Left ventricle myocardium inferior (tissue), 1 donor: Measurements from ENCODE around the gene HDAC8. TPM values are rescaled to one million over a fixed set of nuclear protein-coding genes. Genes with fewer than 3 reads are reported as not detected.
"Not testable (repeated sequence)": the region's sequence is repeated elsewhere in the genome, so short reads cannot be mapped to it uniquely, and the experiment has no call there.

Source experiments
- DNase-seq: peaks from one replicate; pipeline ENCODE4 v3.0.0-alpha.2; 2020
- H3K27ac ChIP-seq: fragments of 200-600 bp; replicated peaks from 2 replicates; pipeline ENCODE4 v1.8.0; 2021
- H3K27me3 ChIP-seq: fragments of 200-600 bp; 2 replicates; pipeline ENCODE4 v1.8.0; 2021; ENCODE audit warnings: low read depth
- H3K36me3 ChIP-seq: fragments of 200-600 bp; 2 replicates; pipeline ENCODE4 v1.8.0; 2021
- H3K4me1 ChIP-seq: fragments of 200-600 bp; 2 replicates; pipeline ENCODE4 v1.8.0; 2021
- H3K4me3 ChIP-seq: fragments of 200-600 bp; 2 replicates; pipeline ENCODE4 v1.8.0; 2021; ENCODE audit warnings: mild to moderate bottlenecking, moderate library complexity
- H3K9me3 ChIP-seq: fragments of 200-600 bp; replicated peaks from 2 replicates; pipeline ENCODE4 v1.8.0; 2021
- intact Hi-C: fragments of 100-400 bp; cut with micrococcal nuclease; formaldehyde crosslinking; loops from one replicate; pipeline ENCODE4 v1.11.0; 2022
- total RNA-seq: library from RNA; stranded (reverse); fragmentation: NEBNext Ultra II Directional; extraction: Animal tissue kit (Norgen Biotek cat#: 25700); gene quantifications from one replicate; pipeline ENCODE4 v1.2.1, GENCODE V29; 2021
- TF ChIP-seq, protein P1 (sequence below): fragments of 200-600 bp; IDR thresholded peaks from 2 replicates; pipeline ENCODE4 v1.8.0; 2021; ENCODE audit warnings: antibody characterized with exemption, mild to moderate bottlenecking, borderline replicate concordance
- donor health status: DM: no; HTN: yes; CAD: no; lungs with severe emphysema.

The HDAC8 gene
- total RNA-seq, 1 donor from 2014 or later = 19.3 TPM

DNA sequence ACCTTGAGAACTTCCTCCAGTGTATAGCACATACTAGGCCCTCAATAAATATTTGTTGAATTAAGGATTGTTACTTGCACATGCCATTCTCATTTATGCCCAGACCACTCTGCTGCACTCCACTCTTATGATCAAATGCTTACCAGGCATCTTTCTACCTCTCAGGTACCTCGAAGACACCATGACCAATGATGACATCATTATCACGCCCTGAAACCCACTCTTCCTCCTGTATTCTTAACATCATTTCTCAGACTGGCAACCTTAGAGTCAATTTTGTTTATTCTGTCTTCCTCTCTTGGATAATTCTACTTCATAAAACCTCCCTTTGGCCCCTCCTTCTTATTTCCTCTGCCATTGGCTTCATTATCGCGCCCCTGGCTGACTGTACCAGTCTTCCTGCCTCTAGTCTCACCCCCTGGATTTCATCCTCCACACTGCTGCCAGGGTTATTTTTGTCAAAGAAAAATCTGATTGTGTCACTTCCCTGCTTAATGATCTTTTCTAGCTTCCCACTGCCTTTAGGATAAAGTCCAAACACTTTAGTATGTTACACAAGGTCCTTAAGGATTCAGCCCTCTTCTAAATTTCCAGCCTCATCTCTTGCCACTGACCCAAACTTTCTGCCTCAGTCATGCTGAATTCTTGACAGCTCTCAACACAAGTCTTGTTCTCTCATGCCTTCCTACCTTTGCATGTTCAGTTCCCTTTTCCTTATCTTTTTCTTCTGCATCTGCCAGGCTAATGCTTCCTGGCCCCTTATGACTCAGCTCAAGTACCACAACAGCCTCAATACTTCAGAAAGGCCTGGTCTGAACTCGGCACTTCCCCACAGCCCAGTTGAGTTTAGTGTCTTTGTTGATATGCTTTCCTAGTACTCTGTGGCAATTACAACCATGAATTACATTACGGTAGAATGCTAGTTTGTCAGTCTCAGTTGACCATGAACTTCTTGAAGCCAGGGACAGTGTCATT is 45.8 kb downstream of the HDAC8 start:
- Histone ChIP-seq H3K27ac (no peak overlapping the region), H3K36me3 (no peaks in the 10 kb centered on the region), H3K4me1 (peaks cover 20% of the 10 kb centered on the region), H3K9me3 (no peaks in the 10 kb centered on the region), H3K4me3 (no peak overlapping the region), H3K27me3 (no peaks in the 10 kb centered on the region)
- TF ChIP-seq, protein P1, sequence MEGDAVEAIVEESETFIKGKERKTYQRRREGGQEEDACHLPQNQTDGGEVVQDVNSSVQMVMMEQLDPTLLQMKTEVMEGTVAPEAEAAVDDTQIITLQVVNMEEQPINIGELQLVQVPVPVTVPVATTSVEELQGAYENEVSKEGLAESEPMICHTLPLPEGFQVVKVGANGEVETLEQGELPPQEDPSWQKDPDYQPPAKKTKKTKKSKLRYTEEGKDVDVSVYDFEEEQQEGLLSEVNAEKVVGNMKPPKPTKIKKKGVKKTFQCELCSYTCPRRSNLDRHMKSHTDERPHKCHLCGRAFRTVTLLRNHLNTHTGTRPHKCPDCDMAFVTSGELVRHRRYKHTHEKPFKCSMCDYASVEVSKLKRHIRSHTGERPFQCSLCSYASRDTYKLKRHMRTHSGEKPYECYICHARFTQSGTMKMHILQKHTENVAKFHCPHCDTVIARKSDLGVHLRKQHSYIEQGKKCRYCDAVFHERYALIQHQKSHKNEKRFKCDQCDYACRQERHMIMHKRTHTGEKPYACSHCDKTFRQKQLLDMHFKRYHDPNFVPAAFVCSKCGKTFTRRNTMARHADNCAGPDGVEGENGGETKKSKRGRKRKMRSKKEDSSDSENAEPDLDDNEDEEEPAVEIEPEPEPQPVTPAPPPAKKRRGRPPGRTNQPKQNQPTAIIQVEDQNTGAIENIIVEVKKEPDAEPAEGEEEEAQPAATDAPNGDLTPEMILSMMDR = no peak
- no peak for DNase-seq
- intact Hi-C loops = no loop called here

DNA sequence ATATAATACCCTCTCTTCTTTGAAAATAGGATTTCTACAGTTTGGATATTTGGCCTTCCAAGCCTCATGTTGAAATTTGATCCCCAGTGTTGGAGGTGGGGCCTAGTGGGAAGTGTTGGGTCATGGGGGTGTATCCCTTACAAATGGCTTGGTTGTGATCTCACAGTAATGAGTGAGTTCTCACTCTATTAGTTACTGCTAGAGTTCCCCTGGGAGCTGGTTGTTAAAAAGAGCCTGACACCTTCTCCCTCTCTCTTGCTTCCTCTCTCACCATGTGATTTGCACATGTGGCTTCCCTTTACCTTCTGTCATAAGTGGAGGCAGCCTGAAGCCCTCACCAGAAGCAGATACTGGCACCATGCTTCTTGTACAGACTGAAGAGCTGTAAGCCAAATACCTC is 73.9 kb downstream of the HDAC8 start:
- Histone ChIP-seq H3K4me3 (no peak overlapping the region), H3K27ac (no peak overlapping the region), H3K4me1 (no peaks in the 10 kb centered on the region), H3K9me3 (peaks cover 9% of the 10 kb centered on the region), H3K36me3 (no peaks in the 10 kb centered on the region), H3K27me3 (no peaks in the 10 kb centered on the region)
- TF ChIP-seq, protein P1 = no peak
- intact Hi-C loops = no loop called here
- DNase-seq = no peak

DNA sequence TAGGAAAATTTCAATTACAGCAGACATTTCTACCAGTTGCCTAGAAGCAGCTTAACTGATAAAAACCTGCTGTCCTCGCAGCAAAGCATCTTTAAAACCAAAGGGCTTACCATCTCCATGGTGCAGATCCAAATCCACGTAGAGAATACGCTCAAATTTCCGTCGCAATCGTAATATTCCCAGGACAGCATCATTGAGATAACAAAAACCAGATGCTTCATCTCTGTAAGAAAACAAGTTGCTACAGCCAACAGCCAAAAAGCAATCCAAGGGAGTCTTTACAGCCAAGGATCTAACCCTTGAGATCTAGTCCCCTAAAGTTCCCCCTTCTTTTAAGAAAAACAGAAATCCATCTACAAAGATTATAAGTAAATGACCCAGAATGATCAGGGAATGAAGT is 77.6 kb downstream of the HDAC8 start:
- TF ChIP-seq, protein P1 = no peak
- H3K36me3 ChIP-seq = no peaks in the 10 kb centered on the region
- H3K4me3 ChIP-seq = no peak overlapping the region
- intact Hi-C loops = no loop called here
- no peaks in the 10 kb centered on the region for H3K27me3 ChIP-seq
- no peak overlapping the region for H3K27ac ChIP-seq
- no peak for DNase-seq
- H3K4me1 ChIP-seq = no peaks in the 10 kb centered on the region
- no peaks in the 10 kb centered on the region for H3K9me3 ChIP-seq

DNA sequence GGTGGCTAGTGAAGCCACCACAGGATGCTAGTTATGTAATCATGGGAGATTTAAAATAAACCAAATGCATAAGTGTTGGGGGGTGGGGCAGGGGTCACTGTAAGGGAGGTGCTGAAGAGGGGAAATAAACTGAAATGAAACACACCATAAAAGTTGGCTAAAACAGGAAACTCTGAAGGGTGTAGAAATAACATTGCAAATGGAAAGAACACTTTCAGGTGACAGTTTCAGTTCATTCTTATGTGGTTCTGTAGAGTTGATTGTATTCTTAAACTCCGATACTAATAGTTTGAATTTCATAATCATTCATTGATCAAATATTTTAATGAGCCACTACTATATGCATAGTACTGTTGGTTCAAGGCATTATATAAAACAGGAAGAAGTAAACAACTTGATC is 80.1 kb downstream of the HDAC8 start:
- Histone ChIP-seq H3K4me1 (no peaks in the 10 kb centered on the region), H3K4me3 (no peak overlapping the region), H3K27ac (no peak overlapping the region), H3K9me3 (no peaks in the 10 kb centered on the region), H3K36me3 (peaks cover 6% of the 10 kb centered on the region), H3K27me3 (no peaks in the 10 kb centered on the region)
- TF ChIP-seq, protein P1 = no peak
- intact Hi-C loops = no loop called here
- no peak for DNase-seq

DNA sequence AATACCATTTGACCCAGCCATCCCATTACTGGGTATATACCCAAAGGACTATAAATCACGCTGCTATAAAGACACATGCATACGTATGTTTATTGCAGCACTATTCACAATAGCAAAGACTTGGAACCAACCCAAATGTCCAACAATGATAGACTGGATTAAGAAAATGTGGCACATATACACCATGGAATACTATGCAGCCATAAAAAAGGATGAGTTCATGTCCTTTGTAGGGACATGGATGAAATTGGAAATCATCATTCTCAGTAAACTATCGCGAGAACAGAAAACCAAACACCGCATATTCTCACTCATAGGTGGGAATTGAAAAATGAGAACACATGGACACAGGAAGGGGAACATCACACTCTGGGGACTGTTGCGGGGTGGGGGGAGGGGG is 82.4 kb downstream of the HDAC8 start:
- intact Hi-C loops, H3K27ac ChIP-seq, H3K36me3 ChIP-seq: not testable (repeated sequence)

DNA sequence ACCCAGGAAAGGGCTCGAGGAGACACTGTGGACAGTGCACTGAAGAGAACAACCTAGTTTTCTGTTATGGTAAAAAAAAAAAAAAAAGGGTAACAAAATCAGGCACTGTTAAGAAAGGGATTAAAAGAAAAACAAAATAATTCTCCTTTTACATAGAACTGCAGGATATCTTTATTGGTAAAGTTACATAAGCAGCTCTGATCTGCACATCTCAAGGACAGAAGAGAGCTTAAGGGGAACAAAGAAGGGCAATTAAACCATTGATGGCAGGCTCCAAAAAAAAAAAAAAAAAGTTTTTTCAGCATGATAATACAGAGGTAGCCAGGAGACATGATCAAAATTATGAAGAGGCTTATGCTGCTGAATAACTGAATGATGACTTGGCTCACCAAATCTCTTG is 85.0 kb downstream of the HDAC8 start:
- intact Hi-C loops = no loop called here
- Histone ChIP-seq H3K27me3 (no peaks in the 10 kb centered on the region), H3K4me1 (no peaks in the 10 kb centered on the region), H3K9me3 (no peaks in the 10 kb centered on the region), H3K4me3 (no peak overlapping the region), H3K27ac (no peak overlapping the region), H3K36me3 (peaks cover 14% of the 10 kb centered on the region)
- no peak for DNase-seq
- TF ChIP-seq, protein P1 = no peak

More for the DNA sequence above, 82.4 kb downstream of the HDAC8 start:
- not testable (repeated sequence) for H3K4me1 ChIP-seq, H3K27me3 ChIP-seq, H3K9me3 ChIP-seq, DNase-seq, H3K4me3 ChIP-seq
